ENCODE results near the gene PXDN. TPM values are rescaled to one million over a fixed set of nuclear protein-coding genes. Genes with fewer than 3 reads are reported as not detected.
"Not testable (repeated sequence)": the region's sequence is repeated elsewhere in the genome, so short reads cannot be mapped to it uniquely, and the experiment has no call there.

PXDN gene
- total RNA-seq, 6 experiments from 2014 or later, result 283 to 403 (median 323) TPM

DNA sequence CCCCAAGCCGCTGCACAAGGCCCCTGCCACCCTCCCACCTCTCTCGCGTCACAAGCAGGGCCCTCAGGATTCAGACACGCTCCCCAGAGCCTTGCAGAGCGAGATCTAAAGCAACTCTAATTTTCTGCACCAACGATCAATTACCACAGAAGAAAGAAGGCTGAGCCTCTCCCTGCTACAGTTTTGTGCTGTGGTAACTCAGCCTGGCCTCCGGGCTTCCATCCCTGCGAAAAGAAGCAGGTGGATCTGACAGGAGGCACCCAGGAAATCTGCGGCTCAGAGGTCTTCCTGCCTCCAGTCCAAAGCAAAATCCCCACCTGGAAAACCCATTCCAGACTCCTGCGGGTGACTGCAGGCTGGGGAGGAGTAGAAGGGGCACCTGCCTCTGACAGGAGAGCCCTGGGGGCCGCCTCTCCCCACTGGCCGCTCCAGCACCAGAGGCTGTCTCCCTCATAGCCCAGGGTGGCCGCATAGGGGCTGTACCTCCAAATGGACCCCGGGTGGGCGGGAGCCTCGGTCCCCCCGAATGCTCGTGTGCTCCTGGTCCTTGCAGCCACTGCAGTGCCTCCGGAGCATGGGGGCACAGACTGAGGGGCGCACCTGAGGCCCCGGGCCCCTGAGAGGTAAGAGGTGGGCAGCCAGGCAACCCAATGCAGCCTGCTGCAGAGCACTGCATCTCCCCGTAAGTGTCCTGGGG lies 31.0 kb downstream of the PXDN start:
- peaks cover 30% of the 10 kb centered on the region for H3K4me1 Mint-ChIP-seq (ENCODE audit: low read depth)
- peaks cover 6% of the 10 kb centered on the region; the same call in 1 of the 2 replicates for H3K36me3 Mint-ChIP-seq (ENCODE audit: low read depth)
- H3K9me3 Mint-ChIP-seq, result no peaks in the 10 kb centered on the region
- H3K27ac Mint-ChIP-seq, result no peak overlapping the region
- peaks cover 4% of the 10 kb centered on the region for H3K27me3 Mint-ChIP-seq (ENCODE audit: insufficient read depth)
- no peak overlapping the region for H3K4me3 Mint-ChIP-seq
- DNase-seq, result no peak
- TF ChIP-seq CTCF (IDR thresholded peaks at IDR 0.05), result no peak

- Mint-ChIP-seq H3K4me1 (ENCODE audit: low read depth) (peaks cover 42% of the 10 kb centered on the region), H3K4me3 (no peak overlapping the region), H3K9me3 (no peaks in the 10 kb centered on the region), H3K27me3 (ENCODE audit: insufficient read depth) (peaks cover 2% of the 10 kb centered on the region; the same call in 1 of the 2 replicates), H3K27ac (no peak overlapping the region), H3K36me3 (ENCODE audit: low read depth) (peaks cover 4% of the 10 kb centered on the region; the same call in 1 of the 2 replicates)
- no peak for DNase-seq
- TF ChIP-seq CTCF (IDR thresholded peaks at IDR 0.05), result no peak
These were observed 34.3 kb downstream of the PXDN start for GRCh38 chr2:1709946-1710560.

- Mint-ChIP-seq H3K9me3 (no peaks in the 10 kb centered on the region), H3K4me3 (no peak overlapping the region), H3K27ac (no peak overlapping the region), H3K36me3 (ENCODE audit: low read depth) (peaks cover 8% of the 10 kb centered on the region), H3K27me3 (ENCODE audit: insufficient read depth) (peaks cover under 1% of the 10 kb centered on the region; the same call in 1 of the 2 replicates), H3K4me1 (ENCODE audit: low read depth) (peaks cover 41% of the 10 kb centered on the region)
- no peak for DNase-seq
- TF ChIP-seq CTCF (IDR thresholded peaks at IDR 0.05), result no peak
These were observed 35.0 kb downstream of the PXDN start for GRCh38 chr2:1709335-1709605.

DNA sequence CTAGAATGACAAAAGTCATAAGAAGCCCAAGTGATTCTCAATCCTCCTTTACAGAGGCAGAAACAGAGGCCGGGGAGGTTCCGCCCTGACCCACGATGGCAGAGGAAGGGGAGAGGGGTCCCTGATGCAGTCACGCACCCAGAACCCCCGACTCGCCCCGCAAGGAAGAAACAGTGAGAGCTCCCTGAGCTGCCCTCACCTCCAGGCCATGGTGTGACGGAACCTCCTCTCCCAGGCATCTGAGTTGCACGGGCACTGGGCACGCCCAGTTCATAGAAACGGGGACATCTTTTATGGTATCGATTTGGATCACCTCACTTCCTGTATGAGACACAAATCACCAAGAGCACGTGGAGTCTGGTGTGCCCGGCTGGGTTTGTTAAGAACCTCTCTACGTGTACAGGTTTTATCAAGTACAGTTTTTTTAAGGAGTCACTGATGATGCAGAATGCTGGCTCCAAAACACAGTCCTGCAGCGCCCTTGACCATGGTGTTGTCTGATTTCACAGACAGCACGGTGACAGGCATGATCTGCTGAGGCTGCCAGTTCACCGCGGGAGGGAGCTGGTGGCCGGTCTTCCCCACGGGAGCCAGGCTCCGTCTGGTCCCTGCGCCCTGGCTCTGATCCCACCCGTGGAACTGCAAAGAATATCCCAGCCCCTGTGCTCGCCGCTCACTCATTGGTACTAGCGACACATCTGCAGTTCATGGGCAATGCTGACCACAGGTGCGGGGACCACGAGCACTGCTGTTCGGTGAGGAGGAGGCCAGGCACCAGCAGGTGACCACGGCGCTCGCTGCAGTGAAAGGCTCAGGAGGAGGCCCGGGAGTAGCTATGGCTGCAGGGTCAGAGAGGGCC lies 35.6 kb downstream of the PXDN start:
- no peaks in the 10 kb centered on the region for H3K27me3 Mint-ChIP-seq (ENCODE audit: insufficient read depth)
- H3K4me1 Mint-ChIP-seq (ENCODE audit: low read depth), result peaks cover 36% of the 10 kb centered on the region
- H3K27ac Mint-ChIP-seq, result peak overlapping the region; percentile 88
- H3K4me3 Mint-ChIP-seq, result peak overlapping the region; percentile 79
- no peaks in the 10 kb centered on the region for H3K9me3 Mint-ChIP-seq
- TF ChIP-seq CTCF (IDR thresholded peaks at IDR 0.05), result no peak
- H3K36me3 Mint-ChIP-seq (ENCODE audit: low read depth), result peaks cover 8% of the 10 kb centered on the region
- DNase-seq, result no peak

DNA sequence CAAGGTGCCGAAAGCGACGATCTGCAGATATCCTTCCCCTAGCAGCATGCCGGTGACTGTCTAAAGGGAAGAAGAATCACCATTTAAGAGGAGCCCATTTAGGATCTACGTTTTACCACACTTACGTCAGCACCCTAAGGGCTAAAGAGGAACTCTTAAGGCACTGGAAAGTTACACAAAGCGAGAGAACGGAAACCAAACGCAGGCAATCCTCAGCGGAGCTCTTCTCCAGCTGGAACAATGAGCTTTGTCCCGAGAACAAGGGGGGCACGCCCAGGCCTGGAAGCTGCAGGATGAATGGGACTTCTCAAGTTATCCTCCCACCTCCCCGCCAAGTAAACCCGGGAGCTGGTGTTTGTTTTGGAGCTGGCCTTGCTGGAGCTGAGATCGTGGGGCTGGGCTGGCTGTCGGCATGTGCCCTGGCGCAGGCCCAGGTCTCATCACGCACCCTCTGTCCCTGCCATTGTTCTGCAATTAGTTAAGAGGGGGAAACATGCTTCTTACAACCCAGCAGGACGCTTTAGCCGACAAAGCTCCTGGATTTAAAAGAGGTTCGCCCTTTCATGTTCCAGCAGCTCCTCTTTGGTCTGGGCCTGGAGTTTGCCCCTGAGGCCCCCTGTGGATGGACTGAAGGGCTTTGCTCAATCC lies 36.4 kb downstream of the PXDN start:
- Mint-ChIP-seq H3K4me3 (peak overlapping the region; percentile 79), H3K27ac (peak overlapping the region; percentile 88)

DNA sequence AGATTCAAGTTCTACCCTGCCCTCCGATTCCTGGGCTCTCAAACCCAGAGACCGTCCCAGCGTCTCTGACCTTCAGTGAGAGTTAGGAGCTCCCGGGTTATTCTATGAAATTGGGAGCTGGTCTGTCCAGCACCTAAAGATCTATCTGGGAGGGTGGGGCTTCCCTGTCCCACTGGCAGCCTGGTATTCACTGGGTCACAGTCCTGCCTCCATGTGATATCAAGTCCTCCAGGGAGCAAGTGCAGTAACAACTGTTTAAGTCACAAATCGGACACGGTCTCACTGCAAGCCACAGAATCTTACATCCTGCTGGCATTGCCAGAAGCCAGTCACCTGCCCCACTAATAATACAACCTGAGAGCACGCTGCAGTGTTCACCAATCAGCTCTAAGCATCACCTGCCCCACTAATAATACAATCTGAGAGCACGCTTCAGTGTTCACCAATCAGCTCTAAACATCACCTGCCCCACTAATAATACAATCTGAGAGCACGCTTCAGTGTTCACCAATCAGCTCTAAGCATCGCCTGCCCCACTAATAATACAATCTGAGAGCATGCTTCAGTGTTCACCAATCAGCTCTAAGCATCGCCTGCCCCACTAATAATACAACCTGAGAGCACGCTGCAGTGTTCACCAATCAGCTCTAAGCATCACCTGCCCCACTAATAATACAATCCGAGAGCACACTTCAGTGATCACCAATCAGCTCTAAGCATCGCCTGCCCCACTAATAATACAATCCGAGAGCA lies 38.0 kb downstream of the PXDN start:
- H3K27ac Mint-ChIP-seq; H3K4me3 Mint-ChIP-seq; H3K36me3 Mint-ChIP-seq (ENCODE audit: low read depth); DNase-seq; H3K9me3 Mint-ChIP-seq; H3K27me3 Mint-ChIP-seq (ENCODE audit: insufficient read depth): not testable (repeated sequence)
- peaks cover 42% of the 10 kb centered on the region for H3K4me1 Mint-ChIP-seq (ENCODE audit: low read depth)

More for the DNA sequence above, 36.4 kb downstream of the PXDN start:
- peak; percentile 91 for DNase-seq
- H3K27me3 Mint-ChIP-seq (ENCODE audit: insufficient read depth), result no peaks in the 10 kb centered on the region
- H3K9me3 Mint-ChIP-seq, result no peaks in the 10 kb centered on the region
- peaks cover 8% of the 10 kb centered on the region for H3K36me3 Mint-ChIP-seq (ENCODE audit: low read depth)
- no peak for TF ChIP-seq CTCF (IDR thresholded peaks at IDR 0.05)
- peaks cover 36% of the 10 kb centered on the region for H3K4me1 Mint-ChIP-seq (ENCODE audit: low read depth)

Measured in HFFc6 (cell line).